Measurements from ENCODE around the gene TMEM182. TPM values are rescaled to one million over a fixed set of nuclear protein-coding genes. Genes with fewer than 3 reads are reported as not detected.
A peak's percentile ranks its signal among the peaks of the same experiment; 100 is the strongest.

TMEM182 gene, protein sequence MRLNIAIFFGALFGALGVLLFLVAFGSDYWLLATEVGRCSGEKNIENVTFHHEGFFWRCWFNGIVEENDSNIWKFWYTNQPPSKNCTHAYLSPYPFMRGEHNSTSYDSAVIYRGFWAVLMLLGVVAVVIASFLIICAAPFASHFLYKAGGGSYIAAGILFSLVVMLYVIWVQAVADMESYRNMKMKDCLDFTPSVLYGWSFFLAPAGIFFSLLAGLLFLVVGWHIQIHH
- total RNA-seq = 1 to 10 TPM; 1.6 to 7.8 (median 4.2) TPM
- 1 to 10 TPM in 1 of 3 donors, under 1 TPM in 2; 0.74 to 6.4 (median 0.97) TPM for polyA plus RNA-seq
- long read RNA-seq, donor 1, transcript TMEM182-202 (5 exons, 3,112 nt) = major isoform, 6 of 9 reads
- long read RNA-seq, donor 1, partial matches to known transcripts = 0 of 9 reads
- long read RNA-seq, donor 1, other reads (novel, unspliced or antisense) = 0 of 9 reads
- long read RNA-seq, donor 2, partial matches to known transcripts = 0 of 1 reads
- long read RNA-seq, donor 2, other reads (novel, unspliced or antisense) = 0 of 1 reads
- long read RNA-seq, donor 3, transcript TMEM182-202 (5 exons, 3,112 nt) = major isoform, 6 of 7 reads
- long read RNA-seq, donor 3, partial matches to known transcripts = 0 of 7 reads
- long read RNA-seq, donor 3, other reads (novel, unspliced or antisense) = 0 of 7 reads
- long read RNA-seq, donor 4 = 0 reads
- long read RNA-seq, donor 5, transcript TMEM182-202 (5 exons, 3,112 nt) = major isoform, 9 of 9 reads
- long read RNA-seq, donor 5, partial matches to known transcripts = 0 of 9 reads
- long read RNA-seq, donor 5, other reads (novel, unspliced or antisense) = 0 of 9 reads
- long read RNA-seq, donor 6, partial matches to known transcripts = 0 of 1 reads
- long read RNA-seq, donor 6, other reads (novel, unspliced or antisense) = 1 of 1 reads
- long read RNA-seq, donor 7, partial matches to known transcripts = 0 of 3 reads
- long read RNA-seq, donor 7, other reads (novel, unspliced or antisense) = 0 of 3 reads
- long read RNA-seq, donor 8, transcript TMEM182-202 (5 exons, 3,112 nt) = major isoform, 5 of 7 reads
- long read RNA-seq, donor 8, partial matches to known transcripts = 0 of 7 reads
- long read RNA-seq, donor 8, other reads (novel, unspliced or antisense) = 0 of 7 reads
- long read RNA-seq, donor 9, partial matches to known transcripts = 0 of 5 reads
- long read RNA-seq, donor 9, other reads (novel, unspliced or antisense) = 0 of 5 reads
- long read RNA-seq, donor 10, partial matches to known transcripts = 0 of 6 reads
- long read RNA-seq, donor 10, other reads (novel, unspliced or antisense) = 0 of 6 reads

GRCh38 chr2:102761763-102762162 lies at the start of gene TMEM182:
Gene TMEM182 (plus strand): TSS chr2:102762031. CDS start chr2:102762218, 187 bp downstream.
- WGBS, 4 donors = 79 to 90% (median 83%) methylated on average over 4 of the region's 4 CpGs
- peak in 2 of 7 donors; percentile 9 to 55 for DNase-seq
- Histone ChIP-seq H3K9me3 (replicated peaks in 1 of 3) (no peaks in the 10 kb centered on the region), H3K27me3 (no peaks in the 10 kb centered on the region), H3K4me3 (no peak within 1 kb of the TSS), H3K4me1 (replicated peaks in 1 of 2) (no peaks in the 10 kb centered on the region), H3K27ac (no peak within 1 kb of the TSS), H3K36me3 (replicated peaks in 1 of 2) (no peaks in the 10 kb centered on the region)
- no peak for TF ChIP-seq POLR2A (IDR thresholded peaks at IDR 0.05)
- TF ChIP-seq, protein P1, sequence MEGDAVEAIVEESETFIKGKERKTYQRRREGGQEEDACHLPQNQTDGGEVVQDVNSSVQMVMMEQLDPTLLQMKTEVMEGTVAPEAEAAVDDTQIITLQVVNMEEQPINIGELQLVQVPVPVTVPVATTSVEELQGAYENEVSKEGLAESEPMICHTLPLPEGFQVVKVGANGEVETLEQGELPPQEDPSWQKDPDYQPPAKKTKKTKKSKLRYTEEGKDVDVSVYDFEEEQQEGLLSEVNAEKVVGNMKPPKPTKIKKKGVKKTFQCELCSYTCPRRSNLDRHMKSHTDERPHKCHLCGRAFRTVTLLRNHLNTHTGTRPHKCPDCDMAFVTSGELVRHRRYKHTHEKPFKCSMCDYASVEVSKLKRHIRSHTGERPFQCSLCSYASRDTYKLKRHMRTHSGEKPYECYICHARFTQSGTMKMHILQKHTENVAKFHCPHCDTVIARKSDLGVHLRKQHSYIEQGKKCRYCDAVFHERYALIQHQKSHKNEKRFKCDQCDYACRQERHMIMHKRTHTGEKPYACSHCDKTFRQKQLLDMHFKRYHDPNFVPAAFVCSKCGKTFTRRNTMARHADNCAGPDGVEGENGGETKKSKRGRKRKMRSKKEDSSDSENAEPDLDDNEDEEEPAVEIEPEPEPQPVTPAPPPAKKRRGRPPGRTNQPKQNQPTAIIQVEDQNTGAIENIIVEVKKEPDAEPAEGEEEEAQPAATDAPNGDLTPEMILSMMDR (IDR thresholded peaks at IDR 0.05) = no peak
- intact Hi-C loops (cut with DNase I) = no loop called here

- WGBS, 4 donors = 68 to 84% (median 79%) methylated on average over 5 of the region's 5 CpGs
- DNase-seq = no peak
- H3K36me3 ChIP-seq (replicated peaks in 1 of 2) = peaks cover 0 to 16% of the 10 kb centered on the region in 2 donors
- no peak overlapping the region for H3K27ac ChIP-seq
- H3K9me3 ChIP-seq (replicated peaks in 1 of 3) = no peaks in the 10 kb centered on the region
- TF ChIP-seq, protein P1 (IDR thresholded peaks at IDR 0.05) = no peak
- TF ChIP-seq POLR2A (IDR thresholded peaks at IDR 0.05) = no peak
- H3K4me3 ChIP-seq = no peak overlapping the region
- H3K27me3 ChIP-seq = no peaks in the 10 kb centered on the region
- intact Hi-C loops (cut with DNase I) = no loop called here
- H3K4me1 ChIP-seq (replicated peaks in 1 of 2) = no peaks in the 10 kb centered on the region
Measured at GRCh38 chr2:102717308-102718018, 44.4 kb upstream of the TMEM182 start.

- Histone ChIP-seq H3K27ac (no peak overlapping the region), H3K4me3 (no peak overlapping the region), H3K4me1 (replicated peaks in 1 of 2) (no peaks in the 10 kb centered on the region), H3K27me3 (no peaks in the 10 kb centered on the region), H3K9me3 (replicated peaks in 1 of 3) (no peaks in the 10 kb centered on the region), H3K36me3 (replicated peaks in 1 of 2) (peaks cover 0 to 22% of the 10 kb centered on the region in 2 donors)
- WGBS, 4 donors = 93 to 97% (median 95%) methylated on average over 20 to 26 of the region's 26 CpGs
- no peak for DNase-seq
- intact Hi-C loops (cut with DNase I) = no loop called here
- TF ChIP-seq, protein P1 (IDR thresholded peaks at IDR 0.05) = no peak
- TF ChIP-seq POLR2A (IDR thresholded peaks at IDR 0.05) = no peak
Measured at GRCh38 chr2:102718387-102719316, 43.2 kb upstream of the TMEM182 start.

Data from adrenal gland (tissue), 19 donors.